Measurements from ENCODE around the gene SPINDOC.

The SPINDOC gene

DNA sequence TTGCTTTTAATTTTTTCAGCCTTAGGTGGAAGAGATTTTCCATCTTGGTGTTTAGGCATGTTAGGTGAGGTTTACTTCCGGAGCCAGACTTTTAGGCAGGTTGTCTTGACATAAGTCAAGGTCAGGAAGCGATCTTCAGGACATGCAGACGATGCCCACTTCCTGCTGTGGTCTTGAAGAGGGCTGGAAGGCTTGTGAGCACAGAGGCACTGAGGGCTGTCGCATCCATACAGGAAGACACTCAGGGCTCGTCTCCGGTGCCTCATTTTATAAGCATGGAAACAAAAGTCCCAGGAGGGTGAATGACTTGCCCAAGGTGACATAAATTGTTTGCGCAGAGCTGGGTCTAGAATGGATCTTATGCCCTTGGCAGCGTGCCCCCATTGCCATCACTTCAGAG, 56.4 kb downstream of the SPINDOC start:
- Histone ChIP-seq H3K9ac (ENCODE audit: low read depth, low read length) (no peak overlapping the region), H3K9me3 (ENCODE audit: control insufficient read depth, insufficient read depth, low read length) (no peaks in the 10 kb centered on the region), H3K36me3 (ENCODE audit: insufficient read depth, low read length) (peaks cover 4% of the 10 kb centered on the region; the same call in 1 of the 2 replicates), H3K4me1 (ENCODE audit: insufficient read depth, low read length) (peaks cover 21% of the 10 kb centered on the region)

DNA sequence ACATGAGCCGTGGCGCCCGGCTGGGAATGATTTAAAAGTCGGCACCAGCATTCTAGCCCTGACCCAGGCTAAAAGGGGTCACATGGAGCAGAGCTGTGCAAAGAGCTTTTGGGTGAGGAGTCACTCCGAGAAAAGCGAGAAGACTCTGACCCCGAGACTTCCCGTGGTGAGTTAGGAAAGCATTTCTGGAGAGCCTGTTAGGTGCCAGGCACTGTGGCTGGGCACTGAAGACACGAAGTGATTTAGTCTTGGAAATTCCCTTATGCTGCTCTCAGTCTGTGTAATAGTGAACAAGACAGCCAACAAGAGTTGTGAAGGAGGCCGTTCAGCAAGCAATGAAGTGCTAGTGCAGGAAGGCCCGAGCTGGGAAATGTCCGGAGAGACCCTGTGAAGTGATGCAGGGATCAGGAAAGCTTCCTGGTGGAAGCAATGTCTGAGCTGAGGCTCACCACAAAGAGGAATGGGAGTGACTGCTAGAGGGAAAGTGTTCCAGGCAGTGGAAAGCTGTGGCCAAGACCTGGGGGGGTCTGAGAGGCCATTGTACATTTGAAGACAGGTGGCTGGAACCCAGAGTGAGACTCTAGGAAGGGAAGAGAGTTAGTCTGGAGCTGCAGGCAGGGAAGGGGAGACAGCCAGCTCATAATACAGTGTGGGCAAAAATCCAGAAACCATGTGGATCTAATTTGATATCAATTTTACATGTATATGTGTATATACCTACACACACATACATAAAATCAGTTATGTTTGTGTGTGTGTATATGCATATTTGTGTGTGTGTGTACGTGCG, 57.3 kb downstream of the SPINDOC start:
- Histone ChIP-seq H3K4me1 (ENCODE audit: insufficient read depth, low read length) (peaks cover 21% of the 10 kb centered on the region), H3K36me3 (ENCODE audit: insufficient read depth, low read length) (peaks cover 4% of the 10 kb centered on the region; the same call in 1 of the 2 replicates), H3K9me3 (ENCODE audit: control insufficient read depth, insufficient read depth, low read length) (no peaks in the 10 kb centered on the region), H3K9ac (ENCODE audit: low read depth, low read length) (no peak overlapping the region)

DNA sequence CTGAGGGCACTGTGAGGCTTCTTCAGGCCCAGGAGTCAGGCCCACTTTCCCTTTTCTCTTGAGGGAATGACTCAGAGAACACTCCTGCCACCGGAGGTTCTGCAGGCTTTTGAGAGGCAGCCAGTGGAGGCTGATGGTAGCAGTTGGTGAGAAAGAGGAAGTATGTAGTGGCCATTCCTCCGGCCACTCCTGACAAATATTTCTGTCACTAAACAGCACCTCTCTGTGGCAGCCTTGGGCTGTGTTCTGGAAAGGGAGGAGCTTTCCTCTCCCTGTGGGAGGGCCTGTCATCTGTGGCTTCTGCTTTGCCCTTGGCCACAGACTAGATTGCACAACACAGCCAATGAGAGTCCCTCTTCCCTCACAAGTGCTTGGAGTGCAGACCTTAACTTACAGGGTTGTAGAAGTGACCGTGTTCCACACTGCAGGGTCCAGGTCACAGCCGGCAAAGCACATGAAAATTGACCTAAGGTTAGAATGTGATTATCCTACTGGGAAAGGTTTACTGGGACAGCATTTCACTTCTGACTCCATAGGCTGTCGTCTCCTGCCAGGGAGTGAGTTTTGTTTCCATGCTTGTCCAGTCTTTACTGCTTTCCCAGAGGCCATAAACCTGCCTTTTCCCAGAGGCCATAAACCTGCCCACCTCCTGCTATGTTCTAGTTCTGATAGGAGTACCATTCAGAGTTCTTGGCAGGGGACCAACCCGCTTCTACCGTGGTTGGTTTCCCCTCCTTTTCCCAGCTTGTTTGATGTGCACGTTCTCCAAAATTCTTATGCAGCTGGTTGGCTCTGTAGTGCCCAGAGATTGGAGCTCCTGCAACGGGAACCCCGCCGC, 58.9 kb downstream of the SPINDOC start:
- H3K9ac ChIP-seq (ENCODE audit: low read depth, low read length), result no peak overlapping the region

DNA sequence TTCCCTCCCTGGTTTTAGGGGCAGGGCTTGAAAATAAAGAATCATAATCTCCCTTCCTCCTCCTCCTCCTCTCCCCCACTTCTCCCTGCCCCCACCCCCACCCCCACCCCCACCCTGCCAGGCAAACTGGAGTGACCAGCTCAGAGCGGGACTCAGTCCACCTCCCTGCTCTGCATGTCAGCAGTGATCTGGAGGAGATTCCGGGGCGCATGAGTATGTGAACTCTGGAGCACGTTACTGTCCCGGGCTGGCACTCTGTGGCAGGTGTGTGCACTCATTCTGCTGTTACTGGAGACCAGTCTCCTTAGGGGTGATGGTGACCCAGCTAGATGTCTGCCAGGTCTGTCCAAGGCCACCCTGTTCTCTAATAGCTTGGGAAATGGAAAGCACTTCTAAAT, 59.5 kb downstream of the SPINDOC start:
- no peaks in the 10 kb centered on the region for H3K9me3 ChIP-seq (ENCODE audit: control insufficient read depth, insufficient read depth, low read length)
- peaks cover 24% of the 10 kb centered on the region for H3K4me1 ChIP-seq (ENCODE audit: insufficient read depth, low read length)
- no peak overlapping the region for H3K9ac ChIP-seq (ENCODE audit: low read depth, low read length)
- peaks cover 4% of the 10 kb centered on the region; the same call in 1 of the 2 replicates for H3K36me3 ChIP-seq (ENCODE audit: insufficient read depth, low read length)

More for the DNA sequence above, 58.9 kb downstream of the SPINDOC start:
- H3K36me3 ChIP-seq (ENCODE audit: insufficient read depth, low read length), result peaks cover 4% of the 10 kb centered on the region; the same call in 1 of the 2 replicates
- peaks cover 21% of the 10 kb centered on the region for H3K4me1 ChIP-seq (ENCODE audit: insufficient read depth, low read length)
- no peaks in the 10 kb centered on the region for H3K9me3 ChIP-seq (ENCODE audit: control insufficient read depth, insufficient read depth, low read length)

DNA sequence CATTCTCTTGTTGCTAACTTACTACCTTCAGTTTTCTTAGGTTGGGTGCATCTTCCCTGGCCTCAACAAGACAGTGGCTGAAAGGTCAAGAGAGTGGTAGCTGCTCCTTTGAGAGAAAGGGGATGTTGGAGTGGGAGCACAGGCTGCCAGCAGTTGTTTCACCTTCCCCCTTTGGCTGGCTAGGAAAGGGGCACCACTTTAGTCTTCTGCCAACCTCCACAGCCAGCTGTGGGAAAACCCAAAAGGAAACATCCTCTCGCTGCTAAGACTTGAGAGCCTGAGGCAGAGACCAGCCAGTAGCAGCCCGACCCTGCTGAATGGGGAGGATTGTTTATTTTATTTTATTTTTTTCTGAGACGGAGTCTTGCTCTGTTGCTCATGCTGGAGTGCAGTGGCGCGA, 60.1 kb downstream of the SPINDOC start:
- Histone ChIP-seq H3K9ac (ENCODE audit: low read depth, low read length) (no peak overlapping the region), H3K9me3 (ENCODE audit: control insufficient read depth, insufficient read depth, low read length) (no peaks in the 10 kb centered on the region), H3K4me1 (ENCODE audit: insufficient read depth, low read length) (peaks cover 27% of the 10 kb centered on the region), H3K36me3 (ENCODE audit: insufficient read depth, low read length) (peaks cover 4% of the 10 kb centered on the region; the same call in 1 of the 2 replicates)

DNA sequence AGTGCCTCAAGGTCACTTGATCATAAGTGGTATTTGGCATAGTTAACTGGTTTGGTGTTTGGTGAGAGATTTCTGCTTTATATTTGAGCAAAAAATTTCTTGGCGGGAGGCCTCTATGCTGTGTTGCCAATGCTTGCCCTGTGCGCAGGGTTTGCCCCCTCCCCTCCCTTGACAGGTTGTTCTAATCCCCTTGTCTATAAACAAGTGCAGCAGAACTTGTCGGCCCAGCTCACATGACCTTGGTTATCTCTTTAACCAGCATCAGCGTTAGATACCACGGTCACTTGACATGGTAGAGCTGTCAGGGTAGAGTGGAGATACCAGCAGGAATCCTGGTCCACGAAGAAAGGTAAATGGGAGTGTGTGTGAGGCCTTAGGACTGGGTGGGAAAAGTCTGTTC, 61.3 kb downstream of the SPINDOC start:
- Histone ChIP-seq H3K9me3 (ENCODE audit: control insufficient read depth, insufficient read depth, low read length) (no peaks in the 10 kb centered on the region), H3K36me3 (ENCODE audit: insufficient read depth, low read length) (no peaks in the 10 kb centered on the region), H3K4me1 (ENCODE audit: insufficient read depth, low read length) (peaks cover 25% of the 10 kb centered on the region), H3K9ac (ENCODE audit: low read depth, low read length) (no peak overlapping the region)

DNA sequence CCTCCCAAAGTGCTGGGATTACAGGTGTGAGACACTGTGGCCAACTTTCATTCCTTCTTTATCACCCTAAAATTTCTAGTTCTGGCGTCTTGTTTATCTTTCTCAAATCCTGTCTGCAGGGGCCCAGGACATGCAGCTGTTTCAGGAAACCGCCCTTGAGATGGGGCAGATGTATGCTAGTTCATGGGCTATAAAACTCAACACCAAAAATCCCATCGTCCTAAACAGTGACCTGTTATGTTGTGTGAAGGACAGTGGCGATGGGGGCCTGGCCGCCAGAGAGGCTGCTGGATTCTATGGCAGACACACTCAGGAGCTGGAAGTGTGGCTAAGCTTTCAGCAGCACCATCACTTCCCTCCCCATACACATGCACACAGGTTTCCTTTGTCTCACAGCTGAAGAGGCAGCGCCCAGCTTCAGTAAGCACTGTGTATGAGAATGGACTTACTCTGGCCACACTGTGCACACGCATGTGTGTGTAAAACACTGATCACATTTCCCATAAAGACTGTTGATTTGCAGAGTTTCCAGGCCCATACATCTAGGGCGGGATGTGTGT, 62.3 kb downstream of the SPINDOC start:
- Histone ChIP-seq H3K36me3 (ENCODE audit: insufficient read depth, low read length) (no peaks in the 10 kb centered on the region), H3K9me3 (ENCODE audit: control insufficient read depth, insufficient read depth, low read length) (no peaks in the 10 kb centered on the region), H3K9ac (ENCODE audit: low read depth, low read length) (no peak overlapping the region), H3K4me1 (ENCODE audit: insufficient read depth, low read length) (peaks cover 35% of the 10 kb centered on the region)

DNA sequence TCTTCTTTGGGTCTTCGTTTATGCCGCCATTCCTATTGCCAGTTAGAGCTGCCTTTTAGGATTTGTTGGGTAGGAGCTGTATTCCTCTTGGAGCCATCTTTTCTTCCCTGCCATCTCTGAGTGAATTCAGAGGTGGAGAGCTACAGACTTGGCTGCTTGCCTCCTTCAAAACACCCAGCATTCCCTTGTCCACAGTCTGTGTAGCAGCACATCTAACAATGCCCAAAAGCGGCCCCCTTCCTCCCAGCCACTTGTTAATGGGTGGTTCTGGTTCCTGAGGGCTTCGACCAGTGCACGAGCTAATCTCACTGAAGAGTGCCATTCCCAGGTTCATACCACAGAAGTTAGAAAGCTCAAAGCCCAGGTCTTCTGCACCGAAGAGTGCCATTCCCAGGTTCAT, 63.4 kb downstream of the SPINDOC start:
- Histone ChIP-seq H3K4me1 (ENCODE audit: insufficient read depth, low read length) (peaks cover 35% of the 10 kb centered on the region), H3K9me3 (ENCODE audit: control insufficient read depth, insufficient read depth, low read length) (no peaks in the 10 kb centered on the region), H3K36me3 (ENCODE audit: insufficient read depth, low read length) (no peaks in the 10 kb centered on the region), H3K9ac (ENCODE audit: low read depth, low read length) (no peak overlapping the region)

Measured in ES-I3 (cell line).